Left ventricle myocardium superior (tissue), 1 donor: ENCODE measurements around the gene NDUFAF5. TPM values are rescaled to one million over a fixed set of nuclear protein-coding genes. Genes with fewer than 3 reads are reported as not detected.

Experiments used
- ATAC-seq: fragments of 200-7000 bp; cut with Tn5 transposase; one replicate; pipeline ENCODE4 v1.9.1; 2020; ENCODE audit warnings: mild to moderate bottlenecking, moderate library complexity
- DNase-seq: peaks from one replicate; pipeline ENCODE4 v3.0.0-alpha.2; 2020
- intact Hi-C: fragments of 100-400 bp; cut with micrococcal nuclease; formaldehyde crosslinking; loops from one replicate; pipeline ENCODE4 v1.11.0; 2022
- total RNA-seq: library from RNA; stranded (reverse); fragmentation: NEBNext Ultra II Directional; extraction: Animal tissue kit (Norgen Biotek cat#: 25700); gene quantifications from one replicate; pipeline ENCODE4 v1.2.1, GENCODE V29; 2021
- donor health status: DM: no; HTN: yes; CAD: no; lungs with severe emphysema.

Gene NDUFAF5
- total RNA-seq, 1 donor from 2014 or later, result 67.4 TPM

DNA sequence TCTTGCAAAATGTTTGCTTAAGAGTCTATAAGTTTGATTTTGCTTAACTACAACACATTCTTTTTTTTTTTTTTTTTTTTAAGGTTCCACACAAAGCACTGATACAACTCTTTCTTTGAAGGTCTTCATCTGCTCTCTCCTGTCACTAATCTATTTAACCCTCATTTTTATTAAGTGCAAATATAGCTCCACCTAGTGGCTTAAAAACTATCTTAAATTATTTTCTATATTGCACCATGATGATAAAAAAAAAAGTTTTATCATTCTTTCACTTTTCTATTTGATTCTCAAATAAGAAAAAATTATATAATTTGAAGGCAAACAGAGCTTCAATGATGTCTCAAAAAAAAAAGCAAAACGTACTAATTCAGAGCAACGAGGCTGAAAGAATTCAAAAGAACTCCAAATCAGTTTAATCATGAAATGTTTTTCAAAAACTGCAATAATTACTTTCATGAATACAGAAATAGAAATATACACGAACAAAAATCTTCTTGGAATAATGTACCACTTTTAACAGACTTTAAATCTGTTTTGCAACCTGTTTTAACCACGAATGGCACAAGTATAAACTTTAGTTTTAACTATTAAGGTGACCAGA, 12.9 kb upstream of the NDUFAF5 start:
- no peak for ATAC-seq
- intact Hi-C loops, result loop anchor here (5.0 kb wide), 1 partner anchor 315 kb away; no protein-coding TSS in a partner anchor
- no peak for DNase-seq

DNA sequence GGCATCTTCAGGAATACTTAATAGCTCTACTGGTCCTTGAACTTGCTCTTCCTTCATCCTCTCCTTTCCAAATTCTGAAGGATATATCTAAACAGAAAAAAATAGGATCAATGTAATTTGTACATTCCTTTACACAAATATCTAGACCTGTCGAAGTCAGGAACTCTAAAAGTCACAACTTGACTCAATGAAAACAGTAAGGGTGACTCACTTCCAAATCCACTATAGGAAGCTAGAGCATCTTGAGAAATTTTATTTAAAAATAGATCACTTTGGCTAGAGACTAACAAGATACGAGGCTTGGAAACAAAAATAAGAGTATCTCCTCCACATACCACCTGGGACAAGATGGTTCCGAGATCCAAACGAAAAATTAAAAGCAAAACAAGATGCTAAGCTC, 12.3 kb upstream of the NDUFAF5 start:
- DNase-seq (no peak), ATAC-seq (no peak)
- intact Hi-C loops, result loop anchor here (5.0 kb wide), 1 partner anchor 315 kb away; no protein-coding TSS in a partner anchor

DNA sequence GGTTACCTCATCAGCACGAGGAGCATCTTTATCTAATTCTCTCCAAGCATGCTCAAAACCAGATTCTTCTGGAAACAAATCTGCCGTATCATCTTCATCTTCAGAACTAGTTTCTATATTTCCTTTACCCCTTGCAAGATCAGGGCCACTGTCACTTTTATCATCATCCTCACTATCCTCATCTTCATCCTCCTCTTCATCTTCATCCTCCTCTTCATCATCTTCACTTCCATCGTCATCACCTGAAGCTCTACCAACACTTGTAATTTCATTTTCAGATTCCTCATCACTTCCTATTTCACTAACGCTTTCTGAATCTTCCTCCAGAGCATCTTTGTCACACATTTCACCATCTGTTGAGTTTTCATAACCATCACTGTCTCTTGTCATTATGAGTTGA, 9.0 kb upstream of the NDUFAF5 start:
- ATAC-seq (no peak), DNase-seq (no peak)
- intact Hi-C loops, result no loop called here

DNA sequence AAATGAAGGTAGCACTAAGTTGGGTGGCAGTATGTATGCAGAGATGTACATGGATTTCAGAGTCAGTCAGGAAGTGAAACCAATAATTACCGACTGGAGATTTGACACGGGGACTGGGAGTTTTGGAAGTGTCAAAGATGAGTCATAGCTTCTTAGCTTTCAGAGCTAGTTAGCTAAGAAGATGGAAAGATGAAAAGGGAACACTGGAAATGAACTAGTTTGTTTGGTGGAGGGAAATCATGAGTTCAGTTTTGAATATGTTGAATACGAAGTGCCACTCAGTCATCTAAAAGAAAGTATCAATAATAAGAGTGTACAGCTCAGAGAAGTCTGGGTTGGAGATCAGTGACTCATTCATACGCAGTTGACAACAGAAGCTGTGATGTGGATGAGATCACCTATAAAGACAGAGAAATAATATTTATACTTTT, 7.6 kb upstream of the NDUFAF5 start:
- DNase-seq (no peak), ATAC-seq (no peak)
- intact Hi-C loops, result no loop called here

DNA sequence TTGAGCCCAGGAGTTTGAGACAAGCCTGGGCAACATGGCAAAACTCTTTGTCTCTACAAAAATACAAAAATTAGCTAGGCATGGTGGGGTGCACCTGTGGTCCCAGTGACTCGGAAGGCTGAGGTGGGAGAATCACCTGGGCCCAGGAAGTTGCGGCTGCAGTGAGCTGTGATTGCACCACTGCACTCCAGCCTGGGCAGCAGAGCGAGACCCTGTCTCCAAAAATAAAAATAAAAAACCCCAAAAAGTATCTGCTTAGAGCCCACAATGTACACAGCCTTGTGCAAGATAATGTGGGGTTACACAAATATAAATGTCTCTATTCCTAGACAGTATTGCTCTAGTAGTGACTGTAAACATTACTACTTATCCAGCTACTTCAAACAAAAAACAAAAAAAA, 6.0 kb upstream of the NDUFAF5 start:
- DNase-seq, result no peak
- intact Hi-C loops, result no loop called here
- ATAC-seq, result no peak

DNA sequence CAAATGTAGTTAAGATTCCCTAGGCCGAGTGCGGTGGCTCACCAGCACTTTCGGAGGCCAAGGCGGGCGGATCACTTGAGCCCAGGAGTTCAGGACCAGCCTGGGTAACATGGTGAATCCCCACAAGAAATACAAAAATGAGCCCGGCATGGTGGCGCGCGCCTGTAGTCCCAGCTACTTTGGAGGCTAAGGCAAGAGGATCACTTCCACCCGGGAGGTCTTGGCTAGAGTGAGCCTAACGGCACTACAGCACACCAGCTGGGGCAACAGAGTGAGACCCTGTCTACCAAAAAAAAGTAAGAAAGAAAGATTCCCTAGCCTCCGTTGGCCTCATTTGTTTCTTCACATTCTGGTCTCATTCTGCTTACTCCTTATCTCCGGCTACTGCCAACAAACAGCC, 1.3 kb upstream of the NDUFAF5 start:
- no peak for ATAC-seq
- intact Hi-C loops, result no loop called here

DNA sequence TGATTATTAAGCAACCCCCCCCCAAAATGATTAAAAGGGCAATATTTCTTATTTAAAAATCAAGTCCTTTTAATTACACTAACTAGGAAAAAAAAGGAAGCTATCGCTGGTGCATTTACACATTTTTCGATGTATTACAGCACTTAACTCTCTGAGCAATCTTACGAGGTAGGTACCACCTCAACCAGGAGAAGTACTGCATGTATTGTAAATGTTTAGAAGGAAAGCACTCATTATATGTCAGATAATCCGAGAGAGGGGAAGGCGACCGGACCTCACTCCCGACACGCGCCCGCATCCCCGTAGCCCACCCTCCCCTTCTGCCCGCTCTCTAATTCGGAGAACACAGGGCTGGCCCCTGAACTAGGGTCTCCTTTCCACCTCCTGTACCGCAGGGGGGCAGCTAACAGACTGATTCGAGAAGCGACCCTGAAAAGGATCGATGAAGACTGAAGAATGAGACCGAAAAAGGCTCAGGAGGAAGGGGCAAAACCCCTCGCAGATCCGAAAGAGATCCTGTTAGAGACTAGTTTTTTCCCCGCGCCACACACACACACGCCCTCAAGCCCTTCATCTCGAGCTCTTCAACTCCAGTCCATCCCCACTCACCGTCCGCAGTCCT, 446 bp upstream of the NDUFAF5 start:
- ATAC-seq, result peak; percentile 6
- intact Hi-C loops, result no loop called here
- no peak for DNase-seq

More for the DNA sequence above, 1.3 kb upstream of the NDUFAF5 start:
- DNase-seq, result no peak

DNA sequence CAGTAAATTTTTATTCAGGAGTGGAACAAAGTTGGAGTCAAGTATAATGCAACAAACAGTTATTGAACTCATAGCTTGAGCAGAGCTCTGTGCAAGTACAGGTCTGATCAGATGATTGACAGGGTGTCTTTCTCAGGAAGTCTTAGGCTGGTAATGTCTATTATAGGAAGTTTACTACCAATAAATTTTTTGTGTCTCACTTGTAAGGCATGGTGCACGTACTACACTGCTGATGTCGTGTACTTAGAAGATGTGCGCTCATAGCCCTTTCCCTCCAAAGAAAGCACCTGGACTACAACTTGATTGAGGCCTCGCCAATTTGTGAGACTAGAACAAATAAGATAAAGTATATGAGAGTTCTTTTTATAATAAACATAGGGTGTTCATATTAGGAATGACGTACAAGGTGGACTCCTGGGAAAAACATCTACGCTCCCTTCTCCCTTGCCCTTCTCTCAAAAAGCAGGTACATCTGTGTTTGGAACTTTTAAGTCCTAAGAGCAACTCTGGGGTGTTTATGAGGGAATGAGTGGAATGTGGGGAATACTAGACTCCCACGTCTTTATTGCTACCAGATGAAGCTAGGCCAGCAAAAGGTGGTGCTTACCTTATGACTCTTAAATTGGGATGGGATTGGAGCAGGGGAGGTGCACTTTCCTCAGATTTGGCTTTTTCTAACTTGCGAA, 1.5 kb downstream of the NDUFAF5 start:
- no peak for DNase-seq
- intact Hi-C loops, result no loop called here
- no peak for ATAC-seq

DNA sequence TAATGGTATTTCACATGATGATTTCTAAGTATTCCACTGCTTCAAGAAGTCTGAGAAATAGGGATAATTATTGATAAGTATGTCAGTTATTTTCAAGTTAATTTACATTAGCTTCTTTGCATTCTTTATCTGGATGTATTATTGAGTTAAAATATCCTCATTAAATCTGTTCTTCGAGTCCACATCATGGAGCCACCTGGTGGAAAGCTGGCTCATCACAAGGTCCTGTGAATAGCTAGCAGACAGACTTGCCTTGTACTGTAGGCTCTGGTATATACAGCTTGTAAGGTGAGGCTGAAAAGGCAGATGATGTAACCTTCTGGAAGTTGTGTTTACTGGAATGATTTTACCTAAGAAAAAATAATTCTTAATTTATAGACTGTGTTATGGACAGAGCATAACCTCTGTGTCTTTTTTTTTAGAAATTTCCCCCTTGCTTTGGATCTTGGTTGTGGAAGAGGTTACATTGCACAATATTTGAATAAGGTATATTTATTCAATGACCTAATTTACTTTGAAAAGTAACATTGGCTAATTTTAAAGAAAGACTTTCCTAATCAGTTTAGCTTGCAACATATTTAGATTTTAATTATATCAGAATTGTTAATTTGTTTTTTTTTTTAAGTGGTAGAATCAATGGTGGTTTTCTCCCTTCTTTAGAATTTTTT, 3.5 kb downstream of the NDUFAF5 start:
- ATAC-seq (no peak), DNase-seq (no peak)
- intact Hi-C loops, result no loop called here

DNA sequence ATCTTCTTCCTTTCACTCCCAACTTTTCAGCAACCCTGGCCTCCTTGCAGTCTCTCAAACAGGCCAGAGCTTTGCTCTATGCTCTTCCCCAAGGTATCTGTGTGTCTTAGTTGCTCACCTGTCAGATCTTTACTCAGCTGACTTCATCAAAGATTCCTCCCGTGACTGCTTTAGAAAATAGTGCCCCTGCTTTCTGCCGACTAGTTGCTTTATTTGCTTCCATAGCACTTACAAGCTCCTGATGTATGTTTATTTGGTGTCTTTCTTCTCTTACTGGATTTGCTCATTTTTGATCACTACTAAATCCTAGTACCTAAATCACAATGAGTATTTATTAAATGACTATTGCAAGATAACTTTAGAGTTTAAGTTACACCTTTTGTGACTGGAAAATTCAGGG, 5.9 kb downstream of the NDUFAF5 start:
- intact Hi-C loops, result no loop called here
- DNase-seq (no peak), ATAC-seq (no peak)

DNA sequence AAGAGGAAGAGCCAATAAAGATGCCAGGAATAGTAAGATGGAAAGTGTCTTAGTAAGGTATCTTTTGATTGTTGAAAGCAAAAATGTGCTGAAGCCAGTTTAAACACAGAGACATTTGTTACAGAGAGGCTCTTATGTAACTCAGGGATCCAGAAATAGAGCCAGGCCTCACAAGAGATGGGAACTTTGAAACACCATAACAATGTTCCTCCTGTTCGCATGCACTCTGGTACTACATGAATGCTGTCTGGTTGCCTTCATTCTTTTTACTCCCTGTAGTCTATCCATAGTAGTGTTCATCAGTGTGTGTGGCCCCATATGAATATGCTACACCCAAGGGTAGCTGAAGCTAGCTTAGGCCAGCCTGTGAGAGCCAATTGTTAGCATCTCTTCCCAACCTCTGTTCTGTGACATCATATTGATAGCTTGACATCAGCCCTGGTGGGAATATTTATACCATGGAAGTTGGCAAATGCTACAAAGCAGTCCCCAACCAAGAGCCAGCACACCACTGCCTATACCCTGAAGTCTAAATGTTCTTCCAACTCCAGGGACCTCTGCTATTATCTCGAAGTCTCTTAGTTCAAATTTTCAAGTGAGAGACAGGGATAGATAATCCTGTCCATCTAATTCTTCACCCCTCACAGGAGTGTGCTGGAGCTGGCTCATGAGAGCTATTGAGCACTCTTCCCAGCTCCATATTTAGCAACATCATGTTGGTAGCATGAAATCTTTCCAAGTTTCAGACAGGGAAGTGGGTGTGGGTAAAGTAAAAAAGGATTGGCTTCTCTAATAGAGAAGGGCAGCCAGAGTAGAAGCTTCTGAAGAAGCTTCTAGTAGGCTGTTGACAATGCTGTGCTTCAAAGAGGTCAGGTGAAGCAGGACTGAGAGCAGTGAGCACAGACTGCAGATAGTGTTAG, 7.0 kb downstream of the NDUFAF5 start:
- intact Hi-C loops, result no loop called here
- ATAC-seq (peak; percentile 96), DNase-seq (no peak)

DNA sequence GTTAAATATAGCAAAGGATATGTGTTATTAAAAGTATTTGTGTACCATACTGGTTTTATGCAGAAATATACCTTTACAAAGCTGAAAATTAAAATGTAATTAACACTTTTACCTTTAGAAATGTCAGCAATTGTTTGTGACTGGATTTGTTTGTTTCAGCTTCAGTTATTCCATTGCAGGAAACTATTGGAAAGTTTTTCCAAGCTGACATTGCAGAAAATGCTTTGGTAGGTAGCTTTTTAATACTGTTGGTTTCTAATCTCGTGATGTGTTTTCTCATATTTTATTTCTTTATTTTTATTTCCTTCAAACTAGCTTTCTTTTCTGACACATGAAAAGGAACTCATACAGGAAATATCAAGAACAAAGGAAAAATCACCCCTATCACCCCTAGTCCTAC, 8.2 kb downstream of the NDUFAF5 start:
- ATAC-seq (no peak), DNase-seq (no peak)
- intact Hi-C loops, result no loop called here

DNA sequence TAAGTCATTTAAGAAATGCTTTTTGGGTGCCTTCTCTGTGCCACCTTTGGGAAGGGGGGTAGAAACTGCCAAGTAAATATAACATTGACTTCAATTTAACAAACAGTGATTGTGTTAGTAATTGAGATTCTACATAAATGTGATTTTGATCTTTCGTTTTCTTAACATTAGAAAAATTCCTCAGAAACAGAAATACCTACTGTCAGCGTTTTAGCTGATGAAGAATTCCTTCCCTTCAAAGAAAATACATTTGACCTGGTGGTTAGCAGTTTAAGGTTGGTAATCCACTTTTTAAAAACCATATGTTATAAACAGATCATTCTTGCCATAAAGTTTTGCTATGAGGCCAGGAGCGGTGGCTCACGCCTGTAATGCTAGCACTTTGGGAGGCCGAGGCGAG, 9.8 kb downstream of the NDUFAF5 start:
- intact Hi-C loops, result no loop called here
- DNase-seq (no peak), ATAC-seq (no peak)

DNA sequence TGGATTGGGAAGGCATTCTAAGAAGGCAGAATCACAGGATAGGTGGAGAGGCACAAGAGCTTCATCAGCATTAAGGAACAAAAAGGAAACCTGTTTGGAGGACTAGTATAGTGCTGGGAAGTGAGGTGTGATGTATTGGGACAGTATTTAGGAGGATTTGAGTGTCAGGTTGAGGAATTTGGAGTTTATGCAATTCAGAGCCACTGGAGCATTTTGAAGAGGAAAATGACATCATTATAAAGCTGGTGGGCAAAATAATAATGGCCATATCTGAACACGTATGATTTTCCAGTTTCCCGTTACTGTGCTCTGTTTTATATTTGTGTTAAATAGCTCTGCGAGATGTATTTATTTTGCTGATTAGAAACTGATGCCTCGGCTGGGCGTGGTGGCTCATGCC, 14.2 kb downstream of the NDUFAF5 start:
- no peak for ATAC-seq
- intact Hi-C loops, result no loop called here
- no peak for DNase-seq

DNA sequence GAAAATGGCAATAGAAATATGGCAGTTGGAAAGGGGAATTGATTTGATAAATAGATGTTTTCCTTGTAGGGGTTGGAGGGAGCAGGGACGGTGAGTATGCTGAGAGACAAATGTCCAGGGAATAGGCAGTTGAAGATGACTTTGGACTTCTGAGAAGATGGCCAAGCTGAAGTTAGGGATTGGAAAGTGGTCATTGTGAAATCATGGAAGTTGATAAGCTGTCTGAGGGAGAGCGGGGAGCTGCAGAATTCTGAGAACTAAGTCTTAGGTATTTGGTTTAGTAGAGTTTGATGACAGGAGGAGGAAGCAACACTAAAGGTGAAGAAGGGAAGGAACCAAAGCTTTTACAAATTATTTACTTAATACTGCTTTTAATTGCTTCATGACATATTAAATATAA, 15.1 kb downstream of the NDUFAF5 start:
- intact Hi-C loops, result no loop called here
- ATAC-seq, result peak; percentile 11
- no peak for DNase-seq

DNA sequence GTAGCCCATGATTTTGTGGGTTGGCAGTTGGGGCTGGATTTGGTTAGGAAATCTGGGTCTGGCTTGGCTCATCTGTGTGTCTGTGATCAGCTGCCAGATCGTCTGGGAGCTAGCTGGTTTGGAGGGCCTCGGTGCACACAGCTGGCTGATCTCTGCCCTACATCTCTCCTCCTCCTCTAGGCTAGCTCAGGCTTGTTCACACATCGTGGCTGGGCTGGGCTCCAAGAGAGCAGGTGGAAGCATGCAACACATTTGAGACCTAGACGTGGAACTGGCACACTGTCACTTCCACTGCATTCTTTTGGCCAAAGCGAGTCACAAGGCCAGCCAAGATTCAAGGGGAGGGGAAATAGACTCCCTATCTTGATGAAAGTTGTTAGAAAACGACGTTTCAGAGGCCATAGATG, 15.9 kb downstream of the NDUFAF5 start:
- DNase-seq, result peak; percentile 96
- peak; percentile 100 for ATAC-seq
- intact Hi-C loops, result no loop called here

DNA sequence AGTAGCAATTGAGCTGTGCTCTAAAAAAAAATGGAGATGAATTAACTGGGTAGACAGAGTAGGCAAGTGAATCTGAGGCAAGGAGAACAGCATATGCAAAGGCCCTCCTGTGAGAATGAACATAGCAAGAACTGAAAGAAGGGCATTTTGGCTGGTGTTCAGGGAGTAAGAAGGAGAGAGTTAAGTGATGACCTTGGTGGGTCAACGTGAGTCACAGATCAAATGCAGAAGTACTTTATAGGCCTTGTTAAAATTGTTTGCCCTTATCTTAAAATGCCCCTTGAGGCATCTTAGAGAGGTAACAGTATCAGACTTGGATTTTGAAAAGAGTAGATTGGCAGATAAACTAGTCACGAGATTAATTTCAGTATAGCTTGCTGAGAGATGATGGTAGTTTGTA, 24.5 kb downstream of the NDUFAF5 start:
- ATAC-seq, result peak; percentile 18
- no peak for DNase-seq
- intact Hi-C loops, result no loop called here

DNA sequence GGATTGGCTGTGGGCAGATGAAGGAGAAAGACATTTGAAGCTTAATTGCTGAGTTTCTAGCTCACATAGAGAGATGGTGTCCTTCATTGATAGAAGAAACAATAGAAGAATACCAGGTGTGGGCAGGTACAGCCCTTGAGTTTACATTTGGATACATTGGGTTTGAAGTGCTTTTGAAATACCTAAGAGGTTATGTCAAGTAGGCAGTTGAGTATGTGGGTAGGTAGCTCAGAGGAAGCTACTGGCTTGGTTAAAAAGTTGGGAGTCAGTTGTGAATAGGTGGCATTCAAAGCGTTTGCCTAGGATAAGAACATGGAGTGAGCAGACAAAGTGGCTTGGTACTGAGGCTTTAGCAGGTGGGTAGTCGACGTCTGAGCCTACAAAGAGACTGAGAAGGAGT, 25.0 kb downstream of the NDUFAF5 start:
- intact Hi-C loops, result no loop called here
- ATAC-seq (no peak), DNase-seq (no peak)

DNA sequence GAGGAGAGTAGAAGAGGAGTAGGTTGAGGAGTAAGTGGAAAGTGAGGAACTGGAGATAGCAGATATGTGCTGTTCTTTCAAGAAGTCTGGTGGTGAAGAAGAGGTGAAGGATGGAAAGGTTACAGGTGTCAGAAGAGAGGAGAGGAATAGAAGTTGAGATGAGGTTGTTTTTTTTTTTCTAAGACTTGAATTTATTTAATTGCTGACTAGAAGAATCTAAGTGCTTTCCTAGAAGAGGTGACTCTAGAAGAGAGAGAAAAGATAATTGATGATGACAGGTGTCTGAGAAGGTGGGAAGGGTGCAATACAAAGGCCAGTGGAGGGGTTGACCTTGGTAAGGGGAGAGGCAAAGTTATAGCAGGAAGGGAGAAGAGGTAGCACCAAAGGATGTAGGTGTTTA, 25.6 kb downstream of the NDUFAF5 start:
- intact Hi-C loops, result no loop called here

More for the DNA sequence above, 25.6 kb downstream of the NDUFAF5 start:
- DNase-seq (no peak), ATAC-seq (no peak)
